CD8-positive, alpha-beta memory T cell (primary cell): Measurements from ENCODE around the gene SERF1A. TPM values are rescaled to one million over a fixed set of nuclear protein-coding genes. Genes with fewer than 3 reads are reported as not detected.
"Not testable (repeated sequence)": the region's sequence is repeated elsewhere in the genome, so short reads cannot be mapped to it uniquely, and the experiment has no call there.

Source experiments
- CTCF ChIA-PET: fragments of 350-600 bp; sonication (Branson Sonifier 250); formaldehyde crosslinking; loops from one replicate; lab custom pipeline; 2021; ENCODE audit warnings: antibody characterized with exemption; lab: Charles Lee
- POLR2A ChIA-PET: fragments of 350-600 bp; sonication (Branson Sonifier 250); formaldehyde crosslinking; loops from one replicate; lab custom pipeline; 2021; ENCODE audit warnings: antibody characterized with exemption; lab: Charles Lee
- DNase-seq, 5 donors: peaks; one replicate each; pipeline versions ENCODE4 v3.0.0 to v3.0.0-alpha.2; 2020 to 2022; ENCODE audit warnings: mixed read lengths in 1 of 5
- H3K27ac ChIP-seq: one replicate; pipeline ENCODE4 v1.7.0; 2013; ENCODE audit warnings: low read depth, mild to moderate bottlenecking, low read length, moderate library complexity
- H3K27me3 ChIP-seq: 2 replicates; pipeline ENCODE4 v1.7.0; 2013; ENCODE audit warnings: low read length, mild to moderate bottlenecking; ENCODE audit not compliant: insufficient read depth, poor library complexity, severe bottlenecking
- H3K36me3 ChIP-seq: 2 replicates; pipeline ENCODE4 v1.7.0; 2013; ENCODE audit warnings: mild to moderate bottlenecking, low read length, moderate library complexity; ENCODE audit not compliant: insufficient read depth
- H3K4me1 ChIP-seq: 2 replicates; pipeline ENCODE4 v1.7.0; 2013; ENCODE audit warnings: mild to moderate bottlenecking, low read length, moderate library complexity; ENCODE audit not compliant: insufficient read depth
- H3K4me3 ChIP-seq: 2 replicates; pipeline ENCODE4 v1.7.0; 2013; ENCODE audit warnings: mild to moderate bottlenecking, low read length
- H3K9me3 ChIP-seq: 2 replicates; pipeline ENCODE4 v1.7.0; 2013; ENCODE audit warnings: mild to moderate bottlenecking, low read length
- H3K27ac Mint-ChIP-seq, 8 donors: one replicate each; pipeline ENCODE4 v1.8.0; 2020 to 2021; ENCODE audit warnings: mixed read lengths in 8 of 8, mild to moderate bottlenecking in 6 of 8, inconsistent platforms in 3 of 8, moderate library complexity in 3 of 8
- H3K27me3 Mint-ChIP-seq, 2 donors: one replicate each; pipeline ENCODE4 v1.8.0; 2020 to 2021; ENCODE audit warnings: mixed read lengths in 2 of 2, mild to moderate bottlenecking in 1 of 2, moderate library complexity in 1 of 2
- H3K36me3 Mint-ChIP-seq, 3 donors: one replicate each; pipeline ENCODE4 v1.8.0; 2020 to 2021; ENCODE audit warnings: mixed read lengths in 3 of 3, inconsistent platforms in 1 of 3, mild to moderate bottlenecking in 1 of 3
- H3K4me1 Mint-ChIP-seq, 3 donors: one replicate each; pipeline ENCODE4 v1.8.0; 2020 to 2021; ENCODE audit warnings: mixed read lengths in 3 of 3, inconsistent platforms in 1 of 3, mild to moderate bottlenecking in 1 of 3
- H3K4me3 Mint-ChIP-seq, 7 donors: one replicate each; pipeline ENCODE4 v1.8.0; 2020 to 2021; ENCODE audit warnings: mixed read lengths in 7 of 7, mild to moderate bottlenecking in 6 of 7, moderate library complexity in 4 of 7, inconsistent platforms in 2 of 7
- H3K9me3 Mint-ChIP-seq, 5 donors: one replicate each; pipeline ENCODE4 v1.8.0; 2020 to 2022; ENCODE audit warnings: mixed read lengths in 5 of 5, mild to moderate bottlenecking in 3 of 5, moderate library complexity in 2 of 5, inconsistent platforms in 1 of 5
- polyA plus RNA-seq: library from polyadenylated mRNA; unstranded; fragments of 300-500 nt; fragmentation: Illumina TruSeq; gene quantifications from one replicate; pipeline ENCODE4 v1.2.3, GENCODE V29; 2021
- total RNA-seq, 2 experiments: library from RNA; stranded (reverse); gene quantifications; one replicate each; pipeline ENCODE4 v1.2.3, GENCODE V29; 2021

The SERF1A gene
- total and polyA plus RNA-seq, 3 experiments from 2014 or later = 4.5 to 11.6 (median 11.4) TPM

- H3K27me3 Mint-ChIP-seq, H3K27ac Mint-ChIP-seq, H3K9me3 ChIP-seq, H3K9me3 Mint-ChIP-seq, H3K4me1 ChIP-seq, H3K4me1 Mint-ChIP-seq, POLR2A ChIA-PET, H3K4me3 Mint-ChIP-seq, H3K36me3 Mint-ChIP-seq, H3K36me3 ChIP-seq, H3K4me3 ChIP-seq, CTCF ChIA-PET, DNase-seq, H3K27me3 ChIP-seq, H3K27ac ChIP-seq: not testable (repeated sequence)
Measured at GRCh38 chr5:70932560-70932959, 32.1 kb downstream of the SERF1A start.

- POLR2A ChIA-PET, H3K27me3 Mint-ChIP-seq: not testable (repeated sequence)
Measured at GRCh38 chr5:70953068-70953467, 52.6 kb downstream of the SERF1A start.

More at GRCh38 chr5:70953068-70953467, 52.6 kb downstream of the SERF1A start:
- H3K4me3 Mint-ChIP-seq, H3K9me3 ChIP-seq, H3K4me1 ChIP-seq, H3K4me3 ChIP-seq, DNase-seq, H3K9me3 Mint-ChIP-seq, H3K36me3 Mint-ChIP-seq, H3K27ac ChIP-seq, CTCF ChIA-PET, H3K36me3 ChIP-seq, H3K27me3 ChIP-seq, H3K4me1 Mint-ChIP-seq: not testable (repeated sequence)
- peak overlapping the region in 1 of 8 donors; percentile 41 for H3K27ac Mint-ChIP-seq

Other genes with a start within 250 kb of the SERF1A start
- 10 to 100 TPM; 84.5 to 85.0 TPM for gene SMN1, start 24.4 kb downstream of the SERF1A start, total RNA-seq
- gene SMN1, start 24.4 kb downstream of the SERF1A start, polyA plus RNA-seq = 33.6 TPM
- gene NAIP, start 124.7 kb downstream of the SERF1A start, total RNA-seq = 1 to 10 TPM; 2.5 to 3.4 TPM
- 1.8 TPM for gene NAIP, start 124.7 kb downstream of the SERF1A start, polyA plus RNA-seq
- gene GTF2H2, start 167.0 kb downstream of the SERF1A start, total RNA-seq = 10 to 100 TPM; 47.9 to 51.7 TPM
- 10.2 TPM for gene GTF2H2, start 167.0 kb downstream of the SERF1A start, polyA plus RNA-seq